NCI-H2227 (cell line): ENCODE data around the gene CHERP.
"Not testable (repeated sequence)": the region's sequence is repeated elsewhere in the genome, so short reads cannot be mapped to it uniquely, and the experiment has no call there.

ENCODE experiments used
- DNase-seq: peaks from one replicate; lab custom pipeline; 2025; ENCODE audit not compliant: unreplicated experiment; lab: John Stamatoyannopoulos, UW

The CHERP gene

GRCh38 chr19:16543734-16544133, 1.5 kb upstream of the CHERP start:
- not testable (repeated sequence) for DNase-seq

- no peak for DNase-seq
Observed at GRCh38 chr19:16542910-16543472, 754 bp upstream of the CHERP start.

DNA sequence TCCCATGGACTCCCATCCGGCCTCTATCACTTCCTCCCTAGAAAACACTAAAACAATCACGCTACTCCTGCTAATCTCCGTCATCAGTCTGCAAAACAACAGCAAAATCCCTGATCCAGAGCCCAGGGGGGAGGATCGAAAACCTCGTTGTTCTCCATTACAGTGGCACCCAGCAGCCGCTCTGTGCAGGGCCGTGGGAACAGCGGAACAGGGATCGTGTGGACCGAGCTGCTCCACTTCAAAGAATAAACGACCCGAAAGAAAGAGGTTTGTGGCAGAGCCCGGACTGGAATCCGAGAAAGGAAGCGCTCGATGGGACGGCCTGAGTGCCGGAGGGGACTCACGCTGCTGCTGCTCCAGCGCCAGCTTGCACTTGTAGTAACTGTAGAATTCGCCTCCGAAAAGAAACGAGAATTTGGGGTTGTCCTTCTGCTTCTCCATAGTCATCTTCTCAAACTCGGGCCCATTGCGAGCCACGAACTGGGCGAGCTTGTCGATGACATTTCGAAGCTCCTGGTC, 652 bp downstream of the CHERP start:
- DNase-seq = peak; percentile 53

- no peak for DNase-seq
Observed at GRCh38 chr19:16540948-16541347, 1.3 kb downstream of the CHERP start.

GRCh38 chr19:16537111-16537510, 5.1 kb downstream of the CHERP start:
- DNase-seq = no peak

- DNase-seq = no peak
Observed at GRCh38 chr19:16536130-16536529, 6.1 kb downstream of the CHERP start.

- DNase-seq = no peak
Observed at GRCh38 chr19:16535381-16535780, 6.9 kb downstream of the CHERP start.

GRCh38 chr19:16532440-16533234, 9.6 kb downstream of the CHERP start:
- DNase-seq = no peak

DNA sequence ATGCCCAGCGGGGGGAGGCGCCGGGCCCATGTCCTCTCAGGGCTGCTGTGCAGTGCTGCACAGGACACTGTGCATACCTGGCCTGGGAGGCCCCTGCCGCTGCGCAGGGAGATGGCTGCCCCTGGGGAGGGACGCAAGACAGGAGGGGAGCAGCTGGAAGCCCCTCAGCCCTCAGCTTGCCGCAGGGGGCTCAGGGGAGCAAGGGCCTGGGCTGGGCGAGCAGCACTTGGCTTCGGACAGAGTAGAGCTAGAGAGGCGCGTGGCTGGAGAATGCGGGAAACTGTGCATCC, 10.9 kb downstream of the CHERP start:
- no peak for DNase-seq

DNA sequence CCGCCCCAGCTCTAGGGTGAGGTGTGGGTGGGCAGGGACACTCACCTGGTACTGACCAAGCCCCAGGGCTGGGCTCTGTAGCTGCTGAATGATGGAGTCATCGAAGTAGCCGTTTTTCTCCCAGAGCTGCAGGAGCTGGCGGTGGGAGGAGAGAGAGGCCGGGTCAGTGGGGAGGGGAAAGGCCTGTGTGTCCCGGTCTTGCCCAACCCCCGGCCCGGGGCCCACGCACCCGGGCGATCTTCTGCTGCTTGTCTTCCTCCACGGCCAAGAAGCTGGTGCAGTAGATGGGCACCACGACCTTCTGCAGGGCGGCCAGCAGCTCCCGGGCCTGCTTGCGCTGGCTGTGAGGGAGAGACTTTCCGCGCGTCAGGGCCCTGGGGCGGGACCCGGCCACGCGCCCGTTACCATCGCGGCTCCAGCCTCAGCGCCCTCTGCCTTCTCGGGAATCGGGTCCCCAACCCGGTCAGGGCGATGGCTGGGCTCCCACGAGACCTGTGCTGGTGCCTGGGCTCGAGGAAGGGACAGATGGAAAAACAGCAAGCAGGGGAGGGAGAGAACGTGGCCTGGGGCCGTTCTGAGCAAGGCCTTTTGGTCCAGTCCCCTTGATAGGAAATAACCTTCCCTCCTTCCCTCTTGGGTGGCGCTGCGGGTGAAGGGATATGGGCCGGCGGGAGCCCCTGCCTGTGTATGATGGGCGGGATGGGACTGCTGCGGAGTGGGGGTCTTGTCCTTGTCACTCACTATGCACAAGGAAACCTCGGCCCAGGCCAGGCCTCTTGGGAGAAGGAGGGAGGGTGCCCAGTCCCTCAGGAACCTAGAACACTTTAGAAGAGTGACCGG, 11.5 kb downstream of the CHERP start:
- no peak for DNase-seq

DNA sequence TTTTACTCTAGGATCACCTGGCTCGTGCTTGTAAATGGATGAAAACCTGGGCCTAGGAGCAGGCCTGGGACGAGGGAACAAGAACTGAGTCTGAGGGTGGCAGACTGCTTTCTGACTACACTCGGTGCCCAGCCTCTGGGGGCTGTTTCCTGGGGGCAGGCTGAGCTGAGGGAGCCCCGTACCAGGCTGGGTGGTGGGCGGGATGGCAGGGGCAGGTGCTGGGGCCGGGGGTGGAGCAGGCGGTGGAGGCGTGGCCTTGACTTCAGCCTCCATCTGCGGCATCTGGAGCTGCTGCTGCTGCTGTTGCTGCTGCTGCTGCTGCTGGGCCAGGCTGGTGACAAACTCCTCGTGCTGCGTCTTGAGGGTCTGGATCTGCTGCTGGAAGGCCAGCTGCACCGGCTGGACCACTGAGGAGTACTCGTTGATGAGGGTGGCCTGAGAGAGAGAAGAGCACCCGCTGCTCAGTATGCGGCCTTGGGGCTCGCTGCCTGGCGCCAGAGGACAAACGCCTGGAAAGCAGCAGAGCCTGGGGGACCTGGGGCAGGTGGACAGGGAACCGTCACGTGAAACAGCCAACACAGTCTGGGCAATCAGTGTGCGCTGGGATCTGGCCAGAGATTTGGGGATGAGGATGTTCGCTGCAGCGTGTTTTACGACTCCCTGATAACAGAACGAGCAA, 12.6 kb downstream of the CHERP start:
- DNase-seq = no peak

- DNase-seq = no peak
Observed at GRCh38 chr19:16527971-16528521, 14.2 kb downstream of the CHERP start.

GRCh38 chr19:16527334-16527935, 14.8 kb downstream of the CHERP start:
- no peak for DNase-seq

DNA sequence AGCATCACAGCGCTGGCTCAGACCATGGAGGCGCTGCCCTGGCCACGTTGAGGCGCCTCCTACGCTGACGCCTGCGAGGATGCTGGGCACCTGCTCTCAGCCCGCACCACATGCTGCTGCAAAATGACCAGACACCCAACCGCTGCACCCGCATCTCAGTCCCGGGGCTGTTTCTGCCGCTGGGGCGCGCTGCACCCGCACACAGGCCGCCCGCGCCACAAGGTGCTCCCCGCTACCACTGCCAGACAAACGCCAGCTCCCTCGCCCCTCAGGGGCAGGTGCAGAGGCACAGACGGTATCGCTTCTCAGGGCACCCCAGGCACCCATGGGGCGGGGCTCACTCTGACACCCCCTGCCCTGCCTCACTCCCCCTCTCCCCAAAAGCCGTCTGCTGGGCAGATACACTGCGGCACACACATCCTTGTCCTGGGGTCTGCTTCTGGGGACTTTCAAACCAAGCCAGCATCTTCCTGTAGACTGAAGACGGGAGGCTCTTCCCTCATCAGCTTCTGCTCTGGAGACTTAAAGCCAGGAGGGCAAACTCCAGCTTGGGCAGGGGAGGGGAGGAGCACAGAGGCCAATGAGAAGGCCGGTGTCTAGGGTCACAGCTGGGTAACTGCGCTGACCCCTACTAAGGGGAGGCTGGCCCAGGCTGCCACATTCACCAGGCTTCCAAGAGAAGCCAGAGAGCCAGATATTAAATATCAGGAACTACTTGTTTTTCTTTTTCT, 16.3 kb downstream of the CHERP start:
- DNase-seq = no peak

- DNase-seq = no peak
Observed at GRCh38 chr19:16524991-16525734, 17.1 kb downstream of the CHERP start.

- no peak for DNase-seq
Observed at GRCh38 chr19:16522559-16523377, 19.5 kb downstream of the CHERP start.

GRCh38 chr19:16521715-16522289, 20.4 kb downstream of the CHERP start:
- DNase-seq = no peak

DNA sequence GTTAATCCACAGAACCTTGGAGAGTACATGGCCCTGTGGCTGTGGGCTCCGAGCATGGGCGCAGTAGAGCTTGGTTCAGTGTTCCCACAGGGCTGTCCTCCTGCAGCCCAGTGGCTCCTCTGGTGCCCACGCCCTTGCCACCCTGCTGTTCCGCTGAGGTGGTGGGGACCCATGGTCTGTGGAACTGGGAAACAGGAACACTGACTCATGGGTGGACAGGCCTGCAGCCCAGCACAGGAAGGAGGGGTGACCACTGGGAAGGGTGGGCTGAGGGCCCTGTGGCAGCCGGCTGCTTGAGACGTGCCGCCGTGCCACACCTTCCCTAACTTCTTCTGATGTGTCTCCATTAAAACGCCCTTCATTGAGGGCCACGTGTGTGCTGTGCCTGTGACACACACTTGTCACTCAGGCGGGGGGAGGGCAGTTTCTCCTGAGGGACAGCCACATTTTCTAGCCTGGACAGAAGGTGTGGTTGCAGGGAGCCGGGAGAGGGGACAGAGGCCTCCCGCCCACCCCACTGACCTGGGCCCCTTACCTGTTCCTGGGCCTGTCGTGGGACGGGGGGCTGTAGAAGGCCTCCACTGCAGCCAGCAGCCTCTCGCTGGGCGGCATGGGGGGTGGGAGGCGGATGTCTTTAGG, 21.1 kb downstream of the CHERP start:
- no peak for DNase-seq
